Tibial nerve (tissue), 4 donors: ENCODE results near the gene SOS2. TPM values are rescaled to one million over a fixed set of nuclear protein-coding genes. Genes with fewer than 3 reads are reported as not detected.

ENCODE experiments used
- DNase-seq, 2 donors: peaks; one replicate each; pipeline ENCODE4 v3.0.0-alpha.2; 2019; ENCODE audit warnings: low spot score in 2 of 2
- H3K27ac ChIP-seq, 4 donors: fragments of 200-600 bp; sonication (generic) in 3 of 4; one replicate each; pipeline ENCODE4 v1.5.1; 2017 to 2019; ENCODE audit warnings: mild to moderate bottlenecking in 1 of 4
- H3K27me3 ChIP-seq, 2 donors: fragments of 200-600 bp; sonication (generic) in 1 of 2; one replicate each; pipeline versions ENCODE4 v1.5.1 to v1.6.0; 2017 to 2019
- H3K36me3 ChIP-seq, 3 donors: fragments of 200-600 bp; sonication (generic); one replicate each; pipeline ENCODE4 v1.5.1; 2018 to 2019
- H3K4me1 ChIP-seq, 4 donors: fragments of 200-600 bp; sonication (generic) in 3 of 4; one replicate each; pipeline ENCODE4 v1.5.1; 2017 to 2019
- H3K4me3 ChIP-seq, 4 donors: fragments of 200-600 bp; sonication (generic) in 3 of 4; one replicate each; pipeline ENCODE4 v1.5.1; 2017 to 2019; ENCODE audit warnings: mild to moderate bottlenecking in 1 of 4, moderate library complexity in 1 of 4
- H3K9me3 ChIP-seq, 4 donors: fragments of 200-600 bp; sonication (generic) in 3 of 4; one replicate each; pipeline ENCODE4 v1.5.1; 2017 to 2019
- CTCF ChIP-seq, 5 experiments: fragments of 200-600 bp in 3 of 5; fragments of 450-650 bp in 2 of 5; sonication (generic) in 3 of 5; IDR thresholded peaks; one replicate each; pipeline ENCODE4 v1.5.1; 2016 to 2019; ENCODE audit warnings: antibody characterized with exemption in 5 of 5, mild to moderate bottlenecking in 3 of 5, moderate library complexity in 2 of 5
- EP300 ChIP-seq, 2 donors: sonication (generic); formaldehyde crosslinking; IDR thresholded peaks; one replicate each; pipeline ENCODE4 v1.6.1; 2017; ENCODE audit warnings: antibody characterized with exemption in 2 of 2, mild to moderate bottlenecking in 1 of 2
- POLR2A ChIP-seq, 2 donors: fragments of 450-650 bp; IDR thresholded peaks; one replicate each; pipeline ENCODE4 v1.6.1; 2017; ENCODE audit warnings: antibody characterized with exemption in 2 of 2, mild to moderate bottlenecking in 2 of 2, moderate library complexity in 2 of 2
- WGBS, 2 donors: methylation state at CpG; one replicate each; pipeline ENCODE4 v1.1.5; 2018; 5-methylcytosine and 5-hydroxymethylcytosine counted together
- small RNA-seq: library from RNA; depleted of rRNA; stranded (forward); fragments of <200 nt; gene quantifications from one replicate; pipeline ENCODE3, GENCODE V24; 2016
- total RNA-seq, 4 donors: library from RNA; depleted of rRNA; stranded (reverse); fragments of >200 nt; gene quantifications; one replicate each; pipeline ENCODE4 v1.1.0, GENCODE V29; 2016

SOS2 gene
- total RNA-seq, 4 donors from 2014 or later, result 30.9 to 41.5 (median 38.0) TPM

DNA sequence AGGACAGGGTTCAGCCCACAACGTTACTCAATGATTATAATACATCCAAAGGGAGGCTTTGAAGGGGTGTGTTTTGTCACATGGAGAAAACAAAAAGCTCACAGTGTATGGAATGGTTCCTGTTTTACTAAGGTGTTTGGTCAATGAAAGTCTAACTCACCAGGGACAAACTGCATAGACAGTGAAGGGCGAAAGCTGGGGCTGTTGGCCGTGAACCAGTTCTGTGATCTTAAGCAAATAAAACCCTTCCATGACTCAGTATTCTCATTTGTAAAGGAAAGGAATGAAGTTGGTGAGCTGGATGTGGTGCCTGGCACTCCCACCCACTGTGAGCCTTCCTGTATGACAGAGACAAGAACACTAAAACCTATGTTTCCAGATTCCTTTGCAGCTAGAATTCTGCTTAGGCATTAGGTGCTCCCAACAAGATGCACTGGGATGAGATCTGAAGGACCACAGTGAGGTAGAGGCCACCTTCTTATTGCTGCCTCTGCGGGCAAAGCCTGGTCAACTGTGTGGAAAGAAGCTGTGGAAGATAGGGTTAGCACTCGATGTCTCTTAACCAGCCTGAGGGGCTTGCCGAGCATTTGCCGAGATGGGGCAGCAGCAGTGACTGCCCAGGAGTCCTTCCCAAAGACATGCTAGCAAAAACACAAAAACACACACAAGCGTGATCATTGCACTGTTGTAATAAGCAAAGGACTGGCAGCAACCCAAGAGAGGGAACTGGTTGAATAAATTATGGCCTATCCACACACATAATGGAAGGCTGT, 163.5 kb downstream of the SOS2 start:
- TF ChIP-seq EP300 (IDR thresholded peaks at IDR 0.05) (no peak), CTCF (IDR thresholded peaks at IDR 0.05) (no peak), POLR2A (IDR thresholded peaks at IDR 0.05) (no peak)
- no peaks in the 10 kb centered on the region for H3K27me3 ChIP-seq
- no peaks in the 10 kb centered on the region for H3K36me3 ChIP-seq
- H3K9me3 ChIP-seq, result no peaks in the 10 kb centered on the region
- DNase-seq, result no peak
- H3K4me1 ChIP-seq, result peaks cover 0 to 5% (median 0%) of the 10 kb centered on the region in 4 donors
- H3K27ac ChIP-seq, result no peak overlapping the region
- no peak overlapping the region for H3K4me3 ChIP-seq
- 88 to 90% methylated on average over 8 of the region's 8 CpGs for WGBS, 2 donors

Small RNA genes lying within 50 kb of the gene (small RNA-seq; reads per million reads assigned to genes)
- gene RF00019, result not detected

Other genes with a start within 250 kb of the SOS2 start
- gene VCPKMT, start 115.0 kb downstream of the SOS2 start, total RNA-seq, result 1 to 10 TPM; 4.7 to 9.6 (median 5.9) TPM
- 10 to 100 TPM in 1 of 4 donors, 1 to 10 TPM in 3; 2.0 to 16.2 (median 3.9) TPM for gene L2HGDH, start 80.7 kb upstream of the SOS2 start, total RNA-seq
- gene DMAC2L, start 80.7 kb upstream of the SOS2 start, total RNA-seq, result 10 to 100 TPM in 3 of 4 donors, 1 to 10 TPM in 1; 7.5 to 23.1 (median 20.4) TPM
- gene CDKL1, start 165.3 kb upstream of the SOS2 start, total RNA-seq, result 10 to 100 TPM in 1 of 4 donors, 1 to 10 TPM in 3; 8.2 to 22.5 (median 9.5) TPM